ENCODE results near the gene GIGYF1.
A peak's percentile ranks its signal among the peaks of the same experiment; 100 is the strongest.

Gene GIGYF1

GRCh38 chr7:100683659-100684533 is 10.2 kb downstream of the GIGYF1 start:
- DNase-seq (ENCODE audit: low read depth) = no peak

- no peak for DNase-seq (ENCODE audit: low read depth)
Measured at GRCh38 chr7:100682991-100683658, 10.9 kb downstream of the GIGYF1 start.

- DNase-seq (ENCODE audit: low read depth) = peak; percentile 65
Measured at GRCh38 chr7:100682228-100682741, 11.8 kb downstream of the GIGYF1 start.

GRCh38 chr7:100681491-100682227 is 12.4 kb downstream of the GIGYF1 start:
- DNase-seq (ENCODE audit: low read depth) = no peak

- DNase-seq (ENCODE audit: low read depth) = no peak
Measured at GRCh38 chr7:100680576-100681271, 13.3 kb downstream of the GIGYF1 start.

GRCh38 chr7:100679927-100680575 is 14.0 kb downstream of the GIGYF1 start:
- peak; percentile 30 for DNase-seq (ENCODE audit: low read depth)

- DNase-seq (ENCODE audit: low read depth) = no peak
Measured at GRCh38 chr7:100679129-100679926, 14.7 kb downstream of the GIGYF1 start.

- no peak for DNase-seq (ENCODE audit: low read depth)
Measured at GRCh38 chr7:100678291-100678984, 15.6 kb downstream of the GIGYF1 start.

- DNase-seq (ENCODE audit: low read depth) = no peak
Measured at GRCh38 chr7:100677308-100678267, 16.5 kb downstream of the GIGYF1 start.

GRCh38 chr7:100676501-100677306 is 17.3 kb downstream of the GIGYF1 start:
- no peak for DNase-seq (ENCODE audit: low read depth)

- peak; percentile 80 for DNase-seq (ENCODE audit: low read depth)
Measured at GRCh38 chr7:100675581-100676350, 18.3 kb downstream of the GIGYF1 start.

GRCh38 chr7:100675105-100675451 is 19.0 kb downstream of the GIGYF1 start:
- peak; percentile 16 for DNase-seq (ENCODE audit: low read depth)

GRCh38 chr7:100674411-100675104 is 19.5 kb downstream of the GIGYF1 start:
- DNase-seq (ENCODE audit: low read depth) = peak; percentile 15

GRCh38 chr7:100673942-100674410 is 20.1 kb downstream of the GIGYF1 start:
- no peak for DNase-seq (ENCODE audit: low read depth)

GRCh38 chr7:100673302-100673941 is 20.6 kb downstream of the GIGYF1 start, which contains the start of gene GNB2:
GNB2 (plus strand) TSS chr7:100673740; CDS start chr7:100676266, 2,526 bp downstream.
- peak; percentile 99 for DNase-seq (ENCODE audit: low read depth)
